Measurements from ENCODE around the gene CCDC154. TPM values are rescaled to one million over a fixed set of nuclear protein-coding genes. Genes with fewer than 3 reads are reported as not detected.

CCDC154 gene
- total RNA-seq, 1 donor from 2014 or later: not detected

- no peak for DNase-seq (ENCODE audit: low spot score in 2 of 2)
- no peak overlapping the region for H3K27ac ChIP-seq
- H3K27me3 ChIP-seq: no peaks in the 10 kb centered on the region
- no peak overlapping the region for H3K4me3 ChIP-seq
- TF ChIP-seq, protein P1, sequence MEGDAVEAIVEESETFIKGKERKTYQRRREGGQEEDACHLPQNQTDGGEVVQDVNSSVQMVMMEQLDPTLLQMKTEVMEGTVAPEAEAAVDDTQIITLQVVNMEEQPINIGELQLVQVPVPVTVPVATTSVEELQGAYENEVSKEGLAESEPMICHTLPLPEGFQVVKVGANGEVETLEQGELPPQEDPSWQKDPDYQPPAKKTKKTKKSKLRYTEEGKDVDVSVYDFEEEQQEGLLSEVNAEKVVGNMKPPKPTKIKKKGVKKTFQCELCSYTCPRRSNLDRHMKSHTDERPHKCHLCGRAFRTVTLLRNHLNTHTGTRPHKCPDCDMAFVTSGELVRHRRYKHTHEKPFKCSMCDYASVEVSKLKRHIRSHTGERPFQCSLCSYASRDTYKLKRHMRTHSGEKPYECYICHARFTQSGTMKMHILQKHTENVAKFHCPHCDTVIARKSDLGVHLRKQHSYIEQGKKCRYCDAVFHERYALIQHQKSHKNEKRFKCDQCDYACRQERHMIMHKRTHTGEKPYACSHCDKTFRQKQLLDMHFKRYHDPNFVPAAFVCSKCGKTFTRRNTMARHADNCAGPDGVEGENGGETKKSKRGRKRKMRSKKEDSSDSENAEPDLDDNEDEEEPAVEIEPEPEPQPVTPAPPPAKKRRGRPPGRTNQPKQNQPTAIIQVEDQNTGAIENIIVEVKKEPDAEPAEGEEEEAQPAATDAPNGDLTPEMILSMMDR (IDR thresholded peaks at IDR 0.05): no peak
- H3K36me3 ChIP-seq: peaks cover 56 to 67% of the 10 kb centered on the region in 2 donors
- H3K9me3 ChIP-seq: no peaks in the 10 kb centered on the region
- no peaks in the 10 kb centered on the region for H3K4me1 ChIP-seq
- intact Hi-C loops (cut with DNase I): no loop called here
Observed at GRCh38 chr16:1389762-1390161, 54.6 kb downstream of the CCDC154 start.

GRCh38 chr16:1387331-1387730 is 57.0 kb downstream of the CCDC154 start:
- Histone ChIP-seq H3K27ac (no peak overlapping the region), H3K4me1 (no peaks in the 10 kb centered on the region), H3K9me3 (no peaks in the 10 kb centered on the region), H3K4me3 (no peak overlapping the region), H3K36me3 (peaks cover 53 to 66% of the 10 kb centered on the region in 2 donors), H3K27me3 (no peaks in the 10 kb centered on the region)
- no peak for DNase-seq (ENCODE audit: low spot score in 2 of 2)
- intact Hi-C loops (cut with DNase I): no loop called here
- TF ChIP-seq, protein P1 (IDR thresholded peaks at IDR 0.05): no peak

DNA sequence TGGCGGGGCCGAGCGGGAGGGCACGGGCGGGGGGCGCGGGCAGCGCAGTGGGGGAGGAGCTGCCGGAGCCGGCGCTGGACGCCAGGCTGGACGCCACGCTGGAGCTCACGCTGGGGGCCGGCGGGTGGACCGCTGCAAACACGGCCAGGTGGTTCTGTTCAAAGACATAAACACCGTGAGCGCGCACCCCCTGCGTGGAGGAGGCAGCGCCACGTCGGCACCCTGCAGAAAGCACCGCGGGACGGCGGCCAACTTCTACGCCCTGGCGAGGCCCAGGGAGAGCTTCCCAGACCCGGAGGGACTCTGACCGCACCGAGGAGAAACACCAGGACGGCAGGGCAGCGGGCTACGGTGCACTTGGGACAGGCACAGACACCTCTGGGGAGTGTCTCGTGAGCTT is 59.1 kb downstream of the CCDC154 start:
- H3K4me3 ChIP-seq: no peak overlapping the region
- peaks cover 46 to 59% of the 10 kb centered on the region in 2 donors for H3K36me3 ChIP-seq
- TF ChIP-seq, protein P1 (IDR thresholded peaks at IDR 0.05): no peak
- no peaks in the 10 kb centered on the region for H3K9me3 ChIP-seq
- no peak for DNase-seq (ENCODE audit: low spot score in 2 of 2)
- H3K27me3 ChIP-seq: no peaks in the 10 kb centered on the region
- H3K4me1 ChIP-seq: no peaks in the 10 kb centered on the region
- H3K27ac ChIP-seq: no peak overlapping the region
- intact Hi-C loops (cut with DNase I): no loop called here

Other genes starting within 250 kb of the CCDC154 start
- not detected for gene TPSG1, start 219.3 kb downstream of the CCDC154 start, total RNA-seq
- gene TPSB2, start 214.4 kb downstream of the CCDC154 start, total RNA-seq: not detected
- gene TPSAB1, start 203.9 kb downstream of the CCDC154 start, total RNA-seq: 6.7 TPM
- gene TPSD1, start 188.5 kb downstream of the CCDC154 start, total RNA-seq: 20.8 TPM
- gene UBE2I, start 134.9 kb downstream of the CCDC154 start, total RNA-seq: 141 TPM
- 0.64 TPM for gene BAIAP3, start 110.9 kb downstream of the CCDC154 start, total RNA-seq
- gene TSR3, start 92.7 kb downstream of the CCDC154 start, total RNA-seq: 143 TPM
- gene GNPTG, start 92.6 kb downstream of the CCDC154 start, total RNA-seq: 86.6 TPM
- 144 TPM for gene UNKL, start 29.9 kb downstream of the CCDC154 start, total RNA-seq
- 107 TPM for gene UQCC4, start 23.8 kb downstream of the CCDC154 start, total RNA-seq
- not detected for gene PERCC1, start 13.5 kb downstream of the CCDC154 start, total RNA-seq
- 108 TPM for gene CLCN7, start 30.5 kb upstream of the CCDC154 start, total RNA-seq
- not detected for gene PTX4, start 44.4 kb upstream of the CCDC154 start, total RNA-seq
- gene TELO2, start 48.8 kb upstream of the CCDC154 start, total RNA-seq: 110 TPM
- gene TMEM204, start 89.1 kb upstream of the CCDC154 start, total RNA-seq: 145 TPM
- 21.9 TPM for gene IFT140, start 167.5 kb upstream of the CCDC154 start, total RNA-seq
- gene CRAMP1, start 167.8 kb upstream of the CCDC154 start, total RNA-seq: 12.7 TPM
- 18.3 TPM for gene JPT2, start 233.7 kb upstream of the CCDC154 start, total RNA-seq

All from ascending aorta (tissue), 2 donors.